HepG2 (cell line): ENCODE measurements around the gene JUND. TPM values are rescaled to one million over a fixed set of nuclear protein-coding genes. Genes with fewer than 3 reads are reported as not detected.
A peak's percentile ranks its signal among the peaks of the same experiment; 100 is the strongest.

ENCODE experiments used
- ATAC-seq: fragments of 200-7000 bp; cut with Tn5 transposase; 3 replicates; pipeline ENCODE4 v1.9.1; 2020; ENCODE audit warnings: mild to moderate bottlenecking, moderate library complexity
- BruUV-seq: library from RNA; stranded (reverse); fragments of 400-500 nt; replicated peaks from 2 replicates; lab custom pipeline; 2021; lab: Mats Ljungman, UMichigan
- CTCF ChIA-PET: fragments of 300-600 bp; formaldehyde crosslinking; extraction: SDS; loops from one replicate; lab custom pipeline; 2021; ENCODE audit warnings: low total read pairs, inconsistent platforms, low intra/inter-chr PET ratio; lab: Yijun Ruan, JAX
- POLR2A ChIA-PET: fragments of 350-600 bp; sonication (Branson Sonifier 250); formaldehyde crosslinking; loops from one replicate; lab custom pipeline; 2020; ENCODE audit warnings: antibody characterized with exemption, inconsistent platforms; lab: Yijun Ruan, JAX
- DNase-seq: peaks from one replicate; pipeline ENCODE4 v3.0.0-alpha.2; 2015; ENCODE audit warnings: low spot score
- FAIRE-seq: peaks from 3 replicates; lab custom pipeline; 2011; peaks lifted over from hg19 to GRCh38; lab: Jason Lieb, UNC
- H2AFZ ChIP-seq: one replicate; pipeline ENCODE4 v1.6.1; 2011; ENCODE audit warnings: low read length, inconsistent platforms
- H3K27ac ChIP-seq: fragments of 300-600 bp; 3 replicates; pipeline ENCODE4 v1.8.0; 2011; ENCODE audit warnings: mixed run types, mild to moderate bottlenecking, mixed read lengths, low read length, inconsistent platforms; ENCODE audit not compliant: insufficient read depth; ENCODE audit errors: extremely low read length
- H3K27me3 ChIP-seq, 2 experiments: fragments of 200-600 bp in 1 of 2; 2 replicates in 1 of 2; 3 replicates in 1 of 2; pipeline versions ENCODE4 v1.6.0 to v1.8.0; 2011; ENCODE audit warnings: low read length in 2 of 2, mild to moderate bottlenecking in 2 of 2, moderate library complexity in 2 of 2, inconsistent platforms in 1 of 2; ENCODE audit not compliant: insufficient read depth in 2 of 2, control insufficient read depth in 1 of 2
- H3K36me3 ChIP-seq, 2 experiments: fragments of 200-600 bp in 1 of 2; replicated peaks in 1 of 2; 2 replicates in 1 of 2; 3 replicates in 1 of 2; pipeline versions ENCODE4 v1.5.1 to v1.8.0; 2011; ENCODE audit warnings: low read length in 2 of 2, inconsistent platforms in 1 of 2; ENCODE audit not compliant: insufficient read depth in 2 of 2, control insufficient read depth in 1 of 2
- H3K4me1 ChIP-seq: 2 replicates; pipeline ENCODE4 v1.5.1; 2012; ENCODE audit warnings: low read length, inconsistent platforms; ENCODE audit not compliant: insufficient read depth
- H3K4me2 ChIP-seq: 2 replicates; pipeline ENCODE4 v1.6.0; 2011; ENCODE audit warnings: low read depth, low read length, inconsistent platforms
- H3K4me3 ChIP-seq, 3 experiments: fragments of 200-600 bp in 1 of 3; sonication (generic), shearing (Covaris generic) in 1 of 3; replicated peaks in 1 of 3; 2 replicates each; pipeline ENCODE4 v1.5.1; 2011 to 2016; ENCODE audit warnings: low read length in 3 of 3, inconsistent platforms in 2 of 3, low read depth in 2 of 3, mild to moderate bottlenecking in 2 of 3, control low read depth in 1 of 3, mixed read lengths in 1 of 3; ENCODE audit not compliant: insufficient read depth in 1 of 3
- H3K79me2 ChIP-seq: one replicate; pipeline ENCODE4 v1.6.1; 2011; ENCODE audit warnings: low read length, inconsistent platforms; ENCODE audit not compliant: insufficient read depth
- H3K9ac ChIP-seq: 2 replicates; pipeline ENCODE4 v1.6.0; 2011; ENCODE audit warnings: mild to moderate bottlenecking, low read depth, low read length, inconsistent platforms; ENCODE audit not compliant: insufficient read depth
- H3K9me3 ChIP-seq: 2 replicates; pipeline ENCODE4 v1.5.1; 2012; ENCODE audit warnings: mild to moderate bottlenecking, low read length
- H4K20me1 ChIP-seq: 2 replicates; pipeline ENCODE4 v1.6.0; 2011; ENCODE audit warnings: inconsistent platforms, mild to moderate bottlenecking, low read length, moderate library complexity; ENCODE audit not compliant: insufficient read depth
- BRD4 ChIP-seq: sonication (generic); formaldehyde crosslinking; IDR thresholded peaks from 2 replicates; pipeline ENCODE4 v1.4.0; 2020; ENCODE audit warnings: missing genetic modification reagents
- FOXP1 ChIP-seq, 2 experiments: fragments of 450-650 bp in 1 of 2; IDR thresholded peaks; 2 replicates each; pipeline ENCODE4 v1.6.1; 2017 to 2018; ENCODE audit warnings: antibody characterized with exemption in 1 of 2
- NAIF1 ChIP-seq: sonication (generic); formaldehyde crosslinking; IDR thresholded peaks from 2 replicates; pipeline ENCODE4 v1.5.0; 2020; ENCODE audit warnings: mild to moderate bottlenecking, missing genetic modification reagents, borderline replicate concordance
- NBN ChIP-seq: fragments of 450-650 bp; conservative IDR thresholded peaks from 2 replicates; pipeline ENCODE4 v1.6.1; 2017
- NFE2 ChIP-seq: sonication (generic); formaldehyde crosslinking; IDR thresholded peaks from 2 replicates; pipeline ENCODE4 v1.4.0; 2020; ENCODE audit warnings: missing genetic modification reagents
- NPAS2 ChIP-seq: sonication (generic); formaldehyde crosslinking; IDR thresholded peaks from 2 replicates; pipeline ENCODE4 v1.8.0; 2022; ENCODE audit warnings: mild to moderate bottlenecking, missing genetic modification reagents, borderline replicate concordance
- POLR2A ChIP-seq, 2 experiments: IDR thresholded peaks; 2 replicates each; pipeline ENCODE4 v1.6.1; 2011; ENCODE audit warnings: low read depth in 2 of 2, low read length in 2 of 2, mild to moderate bottlenecking in 1 of 2, moderate library complexity in 1 of 2; ENCODE audit not compliant: insufficient read depth in 1 of 2
- POLR2AphosphoS5 ChIP-seq: IDR thresholded peaks from 2 replicates; pipeline ENCODE4 v1.6.1; 2012; ENCODE audit warnings: low read depth, low read length
- PTBP1 ChIP-seq: fragments of 200-400 bp; formaldehyde crosslinking; IDR thresholded peaks from 2 replicates; pipeline ENCODE4 v1.6.1; 2018; ENCODE audit warnings: low read length, low read depth; ENCODE audit not compliant: poor library complexity, severe bottlenecking
- SIN3A ChIP-seq: IDR thresholded peaks from 2 replicates; pipeline ENCODE4 v1.6.1; 2011; ENCODE audit warnings: low read depth, mild to moderate bottlenecking, control low read depth, low read length, borderline replicate concordance
- ZNF292 ChIP-seq: sonication (generic); formaldehyde crosslinking; IDR thresholded peaks from 2 replicates; pipeline ENCODE4 v1.8.1; 2022; ENCODE audit warnings: mild to moderate bottlenecking, low read depth, missing genetic modification reagents, borderline replicate concordance
- ZNF513 ChIP-seq: sonication (generic); formaldehyde crosslinking; conservative IDR thresholded peaks from 2 replicates; pipeline ENCODE4 v1.5.0; 2020; ENCODE audit warnings: missing genetic modification reagents
- ZNF746 ChIP-seq: sonication (generic); formaldehyde crosslinking; IDR thresholded peaks from 2 replicates; pipeline ENCODE4 v1.8.0; 2022; ENCODE audit warnings: mild to moderate bottlenecking, missing genetic modification reagents
- ZSCAN9 ChIP-seq: IDR thresholded peaks from 2 replicates; pipeline ENCODE4 v1.6.1; 2016; ENCODE audit warnings: borderline replicate concordance
- WGBS: methylation state at CpG from one replicate; pipeline ENCODE4 v1.1.6; 2017; ENCODE audit warnings: low lambda C conversion rate; 5-methylcytosine and 5-hydroxymethylcytosine counted together
- in situ Hi-C: cut with HindIII; loops from 2 replicates; pipeline ENCODE4 v1.10.0; 2017; ENCODE audit warnings: low pct_unique_long_range_greater_than_20kb; ENCODE audit not compliant: extremely low pct_ligation_motif_present
- intact Hi-C: fragments of 100-400 bp; cut with micrococcal nuclease; formaldehyde crosslinking; loops from one replicate; pipeline ENCODE4 v1.10.0; 2022; ENCODE audit not compliant: unreplicated experiment
- polyA plus RNA-seq, 8 experiments: library from polyadenylated mRNA; depleted of rRNA in 3 of 8; stranded (reverse) in 7 of 8; unstranded in 1 of 8; fragments of >200 nt; fragmentation: Illumina TruSeq in 4 of 8; extraction: Trizol in 4 of 8; gene quantifications; 2 replicates each; pipeline versions ENCODE4 v1.2.1 to v1.2.3, GENCODE V29; 2011 to 2016; ENCODE audit warnings: low read depth in 4 of 8, missing spikeins in 1 of 8, mixed read lengths in 1 of 8; ENCODE audit not compliant: insufficient read depth in 1 of 8
- total RNA-seq, 5 experiments: library from RNA; depleted of rRNA; stranded (reverse); fragments of >200 nt; fragmentation: Illumina TruSeq; extraction: Trizol; gene quantifications; 2 replicates each; pipeline ENCODE4 v1.2.3, GENCODE V29; 2016; ENCODE audit warnings: low read depth in 1 of 5
- TF ChIP-seq, protein P1 (sequence below): sonication (generic); formaldehyde crosslinking; IDR thresholded peaks from 2 replicates; pipeline ENCODE4 v1.5.0; 2020; ENCODE audit warnings: missing genetic modification reagents
- TF ChIP-seq, protein P2 (sequence below): IDR thresholded peaks from 2 replicates; pipeline ENCODE4 v1.6.1; 2016; ENCODE audit warnings: mild to moderate bottlenecking
- TF ChIP-seq, protein P3 (sequence below): sonication (generic); formaldehyde crosslinking; IDR thresholded peaks from 2 replicates; pipeline ENCODE4 v1.4.0; 2020; ENCODE audit warnings: missing genetic modification reagents, borderline replicate concordance

The JUND gene
- total and polyA plus RNA-seq, 2 of the 13 experiments (the other 11 are each of a cell fraction or from before 2014, with no cell fraction given), result 41.2 to 59.8 TPM

- H3K27ac ChIP-seq, result peak overlapping the region; percentile 73
- ATAC-seq (peak; percentile 84), FAIRE-seq (peak; percentile 18), DNase-seq (peak; percentile 82)
- peak overlapping the region; percentile 34; the same call in 1 of the 2 replicates for H3K9ac ChIP-seq
- POLR2A ChIA-PET, result interaction anchor here (0.8 to 3.3 kb wide), 16 partner anchors 13 to 114 kb away, joined by 3 to 23 read pairs (median 6); partner anchors contain the start of genes GDF15 and LSM4
- H3K9me3 ChIP-seq, result no peaks in the 10 kb centered on the region
- peaks cover 2 to 10% of the 10 kb centered on the region in 2 experiments; a peak in 4 of 5 replicates for H3K36me3 ChIP-seq
- no peaks in the 10 kb centered on the region for H3K27me3 ChIP-seq
- H2AFZ ChIP-seq, result no peak overlapping the region
- H3K4me3 ChIP-seq, result peak overlapping the region in 2 of 3 experiments; percentile 23 to 50; a peak in 3 of 6 replicates
- BruUV-seq, result no TSS peak
- H3K79me2 ChIP-seq, result peaks cover 17% of the 10 kb centered on the region
- CTCF ChIA-PET, result interaction anchor here (0.7 kb wide), 1 partner anchor 61 kb away, joined by 3 read pairs; no protein-coding TSS in a partner anchor
- intact Hi-C loops (loop anchor here (5.0 kb wide), 1 partner anchor 137 kb away; no protein-coding TSS in a partner anchor), in situ Hi-C loops (loop anchor here (5.0 to 10.0 kb wide), 2 partner anchors 47 to 140 kb away; partner anchors contain the start of genes LSM4 and SSBP4)
- H3K4me1 ChIP-seq, result peaks cover 66% of the 10 kb centered on the region
- H3K4me2 ChIP-seq, result peak overlapping the region; percentile 78
- peaks cover 33% of the 10 kb centered on the region for H4K20me1 ChIP-seq
- WGBS, result 14% methylated on average over 5 of the region's 13 CpGs
- TF ChIP-seq BRD4 (CRISPR knock-in tag) (0 out of 2 replicates have a peak, but pooled peaks have one; percentile 26), POLR2AphosphoS5 (peak; percentile 47), SIN3A (no peak), PTBP1 (peak; percentile 67), NFE2 (CRISPR knock-in tag) (no peak), ZNF292 (CRISPR knock-in tag) (peak; percentile 93), ZNF746 (no peak), ZSCAN9 (CRISPR knock-in tag) (0 out of 2 replicates have a peak, but pooled peaks have one; percentile 26), NBN (no peak), ZNF513 (no peak), NAIF1 (CRISPR knock-in tag) (no peak), POLR2A (IDR thresholded peaks at IDR 0.05; ENCODE audit: insufficient read depth in 1 of 2, low read depth in 2 of 2, low read length in 2 of 2) (peak in 1 of 2 experiments; percentile 75), NPAS2 (CRISPR knock-in tag) (no peak), FOXP1 (IDR thresholded peaks at IDR 0.05) (no peak), FOXP1 (CRISPR knock-in tag; IDR thresholded peaks at IDR 0.05) (no peak)
- TF ChIP-seq, protein P1, sequence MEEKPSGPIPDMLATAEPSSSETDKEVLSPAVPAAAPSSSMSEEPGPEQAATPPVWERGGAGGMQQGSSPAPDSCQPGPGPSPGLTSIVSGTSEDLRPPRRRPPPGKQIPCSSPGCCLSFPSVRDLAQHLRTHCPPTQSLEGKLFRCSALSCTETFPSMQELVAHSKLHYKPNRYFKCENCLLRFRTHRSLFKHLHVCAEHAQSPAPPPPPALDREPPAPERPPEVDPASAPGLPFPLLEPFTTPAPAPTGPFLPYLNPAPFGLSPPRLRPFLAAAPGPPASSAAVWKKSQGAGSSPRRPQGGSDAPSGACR (CRISPR knock-in tag), result no peak
- TF ChIP-seq, protein P2, sequence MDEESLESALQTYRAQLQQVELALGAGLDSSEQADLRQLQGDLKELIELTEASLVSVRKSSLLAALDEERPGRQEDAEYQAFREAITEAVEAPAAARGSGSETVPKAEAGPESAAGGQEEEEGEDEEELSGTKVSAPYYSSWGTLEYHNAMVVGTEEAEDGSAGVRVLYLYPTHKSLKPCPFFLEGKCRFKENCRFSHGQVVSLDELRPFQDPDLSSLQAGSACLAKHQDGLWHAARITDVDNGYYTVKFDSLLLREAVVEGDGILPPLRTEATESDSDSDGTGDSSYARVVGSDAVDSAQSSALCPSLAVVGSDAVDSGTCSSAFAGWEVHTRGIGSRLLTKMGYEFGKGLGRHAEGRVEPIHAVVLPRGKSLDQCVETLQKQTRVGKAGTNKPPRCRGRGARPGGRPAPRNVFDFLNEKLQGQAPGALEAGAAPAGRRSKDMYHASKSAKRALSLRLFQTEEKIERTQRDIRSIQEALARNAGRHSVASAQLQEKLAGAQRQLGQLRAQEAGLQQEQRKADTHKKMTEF (CRISPR knock-in tag), result peak; percentile 67; the same call in 1 of the 2 replicates
- TF ChIP-seq, protein P3, sequence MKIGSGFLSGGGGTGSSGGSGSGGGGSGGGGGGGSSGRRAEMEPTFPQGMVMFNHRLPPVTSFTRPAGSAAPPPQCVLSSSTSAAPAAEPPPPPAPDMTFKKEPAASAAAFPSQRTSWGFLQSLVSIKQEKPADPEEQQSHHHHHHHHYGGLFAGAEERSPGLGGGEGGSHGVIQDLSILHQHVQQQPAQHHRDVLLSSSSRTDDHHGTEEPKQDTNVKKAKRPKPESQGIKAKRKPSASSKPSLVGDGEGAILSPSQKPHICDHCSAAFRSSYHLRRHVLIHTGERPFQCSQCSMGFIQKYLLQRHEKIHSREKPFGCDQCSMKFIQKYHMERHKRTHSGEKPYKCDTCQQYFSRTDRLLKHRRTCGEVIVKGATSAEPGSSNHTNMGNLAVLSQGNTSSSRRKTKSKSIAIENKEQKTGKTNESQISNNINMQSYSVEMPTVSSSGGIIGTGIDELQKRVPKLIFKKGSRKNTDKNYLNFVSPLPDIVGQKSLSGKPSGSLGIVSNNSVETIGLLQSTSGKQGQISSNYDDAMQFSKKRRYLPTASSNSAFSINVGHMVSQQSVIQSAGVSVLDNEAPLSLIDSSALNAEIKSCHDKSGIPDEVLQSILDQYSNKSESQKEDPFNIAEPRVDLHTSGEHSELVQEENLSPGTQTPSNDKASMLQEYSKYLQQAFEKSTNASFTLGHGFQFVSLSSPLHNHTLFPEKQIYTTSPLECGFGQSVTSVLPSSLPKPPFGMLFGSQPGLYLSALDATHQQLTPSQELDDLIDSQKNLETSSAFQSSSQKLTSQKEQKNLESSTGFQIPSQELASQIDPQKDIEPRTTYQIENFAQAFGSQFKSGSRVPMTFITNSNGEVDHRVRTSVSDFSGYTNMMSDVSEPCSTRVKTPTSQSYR, result peak; percentile 35; the same call in 1 of the 2 replicates
These were observed 6.6 kb downstream of the JUND start for GRCh38 chr19:18274781-18275356.
